H1 (cell line): ENCODE measurements around the gene HMGCL. TPM values are rescaled to one million over a fixed set of nuclear protein-coding genes. Genes with fewer than 3 reads are reported as not detected.

Experiments used
- CTCF ChIA-PET: fragments of 300-600 bp; sonication (Branson Sonifier 250); formaldehyde crosslinking; loops from one replicate; lab custom pipeline; 2021; ENCODE audit not compliant: partially characterized antibody; lab: Charles Lee
- POLR2A ChIA-PET: fragments of 300-600 bp; sonication (Branson Sonifier 250); formaldehyde crosslinking; loops from one replicate; lab custom pipeline; 2021; ENCODE audit warnings: inconsistent platforms; ENCODE audit not compliant: partially characterized antibody; lab: Charles Lee
- DNase-seq, 2 experiments: peaks; one replicate each; pipeline versions ENCODE4 v3.0.0 to v3.0.0-alpha.2; 2010 to 2022; ENCODE audit warnings: low spot score in 2 of 2, low read depth in 1 of 2, mixed read lengths in 1 of 2
- FAIRE-seq: peaks from 2 replicates; lab custom pipeline; 2011; peaks lifted over from hg19 to GRCh38; lab: Jason Lieb, UNC
- H2AFZ ChIP-seq: 2 replicates; pipeline ENCODE4 v1.8.1; 2012; ENCODE audit warnings: low read length, inconsistent platforms
- H2AK5ac ChIP-seq: 2 replicates; pipeline ENCODE4 v1.6.1; 2013; ENCODE audit warnings: low read depth, low read length
- H2BK120ac ChIP-seq: replicated peaks from 2 replicates; pipeline ENCODE3; 2013; ENCODE audit warnings: low read depth, low read length, inconsistent platforms
- H2BK12ac ChIP-seq: 2 replicates; pipeline ENCODE4 v1.6.1; 2013; ENCODE audit warnings: low read depth, low read length
- H2BK15ac ChIP-seq: 2 replicates; pipeline ENCODE4 v1.6.1; 2013; ENCODE audit warnings: low read length
- H2BK20ac ChIP-seq: 2 replicates; pipeline ENCODE4 v1.6.1; 2013; ENCODE audit warnings: low read length
- H2BK5ac ChIP-seq: 2 replicates; pipeline ENCODE4 v1.6.1; 2013; ENCODE audit warnings: low read depth, low read length
- H3K14ac ChIP-seq: 2 replicates; pipeline ENCODE4 v1.6.1; 2013; ENCODE audit warnings: inconsistent platforms; ENCODE audit not compliant: insufficient read length
- H3K18ac ChIP-seq: 2 replicates; pipeline ENCODE4 v1.6.1; 2013; ENCODE audit warnings: low read length; ENCODE audit errors: extremely low read depth
- H3K23ac ChIP-seq: 2 replicates; pipeline ENCODE4 v1.6.1; 2013; ENCODE audit warnings: inconsistent platforms; ENCODE audit not compliant: insufficient read length
- H3K23me2 ChIP-seq: 2 replicates; pipeline ENCODE4 v1.6.1; 2013; ENCODE audit warnings: low read depth, low read length
- H3K27ac ChIP-seq: 2 replicates; pipeline ENCODE4 v1.6.1; 2011; ENCODE audit warnings: low read depth, low read length, inconsistent platforms
- H3K27me3 ChIP-seq, 4 experiments: replicated peaks in 1 of 4; 1 replicate in 1 of 4; 2 replicates in 3 of 4; pipeline versions ENCODE4 v1.6.1 to v1.8.1; 2011 to 2013; ENCODE audit warnings: low read length in 3 of 4, mild to moderate bottlenecking in 3 of 4, inconsistent platforms in 2 of 4, mixed read lengths in 2 of 4, moderate library complexity in 1 of 4; ENCODE audit not compliant: control insufficient read depth in 3 of 4, insufficient read depth in 3 of 4; ENCODE audit errors: extremely low read depth in 1 of 4
- H3K36me3 ChIP-seq, 4 experiments: 2 replicates each; pipeline versions ENCODE4 v1.6.1 to v1.8.1; 2011 to 2013; ENCODE audit warnings: mild to moderate bottlenecking in 4 of 4, low read length in 3 of 4, moderate library complexity in 2 of 4, control low read depth in 1 of 4, inconsistent platforms in 1 of 4; ENCODE audit not compliant: insufficient read depth in 4 of 4, control insufficient read depth in 2 of 4
- H3K4ac ChIP-seq: replicated peaks from 2 replicates; pipeline ENCODE3; 2013; ENCODE audit warnings: low read length, low read depth, mixed read lengths, inconsistent platforms; ENCODE audit not compliant: insufficient read length
- H3K4me1 ChIP-seq, 4 experiments: replicated peaks in 1 of 4; 1 replicate in 1 of 4; 2 replicates in 3 of 4; pipeline versions ENCODE4 v1.6.1 to v1.8.1; 2011 to 2013; ENCODE audit warnings: low read length in 3 of 4, inconsistent platforms in 2 of 4, mixed read lengths in 1 of 4; ENCODE audit not compliant: insufficient read depth in 4 of 4, control insufficient read depth in 3 of 4
- H3K4me2 ChIP-seq, 2 experiments: 2 replicates each; pipeline versions ENCODE4 v1.6.1 to v1.8.1; 2011 to 2013; ENCODE audit warnings: low read depth in 2 of 2, low read length in 2 of 2, control low read depth in 1 of 2, inconsistent platforms in 1 of 2, mild to moderate bottlenecking in 1 of 2; ENCODE audit not compliant: insufficient read depth in 1 of 2
- H3K4me3 ChIP-seq, 4 experiments: fragments of 200-600, 300-600 bp in 1 of 4; sonication (generic), shearing (Covaris generic), sonication (Bioruptor Twin) in 1 of 4; 2 replicates each; pipeline versions ENCODE4 v1.5.1 to v1.8.1; 2011 to 2016; ENCODE audit warnings: low read length in 4 of 4, low read depth in 3 of 4, control low read depth in 2 of 4, inconsistent platforms in 2 of 4, mild to moderate bottlenecking in 2 of 4, mixed read lengths in 1 of 4, moderate library complexity in 1 of 4; ENCODE audit not compliant: insufficient read depth in 2 of 4; ENCODE audit errors: extremely low read depth in 1 of 4
- H3K56ac ChIP-seq: replicated peaks from 2 replicates; pipeline ENCODE3; 2013; ENCODE audit warnings: low read depth, mild to moderate bottlenecking, mixed read lengths, low read length, inconsistent platforms; ENCODE audit not compliant: insufficient read length
- H3K79me1 ChIP-seq: 2 replicates; pipeline ENCODE4 v1.6.1; 2013; ENCODE audit warnings: low read depth, low read length, control low read depth
- H3K79me2 ChIP-seq, 2 experiments: 2 replicates each; pipeline versions ENCODE4 v1.6.1 to v1.8.1; 2012 to 2013; ENCODE audit warnings: low read length in 2 of 2, mild to moderate bottlenecking in 2 of 2, inconsistent platforms in 1 of 2; ENCODE audit not compliant: insufficient read depth in 2 of 2, control insufficient read depth in 1 of 2
- H3K9ac ChIP-seq, 4 experiments: replicated peaks in 1 of 4; 1 replicate in 1 of 4; 2 replicates in 3 of 4; pipeline versions ENCODE4 v1.6.1 to v1.8.1; 2011 to 2013; ENCODE audit warnings: low read depth in 3 of 4, low read length in 3 of 4, control low read depth in 2 of 4, mild to moderate bottlenecking in 2 of 4, moderate library complexity in 2 of 4, inconsistent platforms in 1 of 4; ENCODE audit errors: extremely low read depth in 1 of 4
- H3K9me3 ChIP-seq, 2 experiments: 2 replicates each; pipeline versions ENCODE4 v1.6.1 to v1.8.1; 2012 to 2013; ENCODE audit warnings: mild to moderate bottlenecking in 2 of 2, moderate library complexity in 2 of 2, control low read depth in 1 of 2, inconsistent platforms in 1 of 2, low read depth in 1 of 2, low read length in 1 of 2, mixed read lengths in 1 of 2; ENCODE audit not compliant: insufficient read depth in 2 of 2
- H4K20me1 ChIP-seq, 2 experiments: replicated peaks in 1 of 2; 2 replicates each; pipeline versions ENCODE3 to v1.8.1; 2011 to 2013; ENCODE audit warnings: inconsistent platforms in 2 of 2, low read length in 2 of 2, mild to moderate bottlenecking in 1 of 2; ENCODE audit not compliant: insufficient read depth in 2 of 2, control insufficient read depth in 1 of 2
- H4K5ac ChIP-seq: 2 replicates; pipeline ENCODE4 v1.6.1; 2013; ENCODE audit warnings: low read length, low read depth, mixed read lengths, inconsistent platforms; ENCODE audit not compliant: insufficient read length
- H4K8ac ChIP-seq: 2 replicates; pipeline ENCODE4 v1.8.0; 2013; ENCODE audit warnings: mild to moderate bottlenecking, moderate library complexity, low read length, inconsistent platforms; ENCODE audit not compliant: insufficient read depth; ENCODE audit errors: extremely low read depth
- H4K91ac ChIP-seq: replicated peaks from 2 replicates; pipeline ENCODE3; 2013; ENCODE audit warnings: low read length, mixed read lengths, inconsistent platforms; ENCODE audit not compliant: insufficient read length
- CREB1 ChIP-seq: IDR thresholded peaks from 2 replicates; pipeline ENCODE4 v1.6.1; 2012; ENCODE audit warnings: inconsistent platforms
- CTCF ChIP-seq, 3 experiments: IDR thresholded peaks; 1 replicate in 2 of 3; 2 replicates in 1 of 3; pipeline versions ENCODE4 v1.5.1 to v1.6.1; 2011; ENCODE audit warnings: low read length in 3 of 3, mild to moderate bottlenecking in 3 of 3, inconsistent platforms in 2 of 3, low read depth in 1 of 3, moderate library complexity in 1 of 3; ENCODE audit not compliant: insufficient read depth in 1 of 3; ENCODE audit errors: control extremely low read depth in 1 of 3
- MAFK ChIP-seq: IDR thresholded peaks from 2 replicates; pipeline ENCODE4 v1.6.1; 2012; ENCODE audit warnings: low read depth, mild to moderate bottlenecking, improper control_type of control experiment, low read length
- RAD21 ChIP-seq, 2 experiments: IDR thresholded peaks in 1 of 2; conservative IDR thresholded peaks in 1 of 2; 2 replicates each; pipeline ENCODE4 v1.6.1; 2011; ENCODE audit warnings: low read depth in 2 of 2, low read length in 2 of 2, improper control_type of control experiment in 1 of 2, inconsistent platforms in 1 of 2, mild to moderate bottlenecking in 1 of 2, moderate library complexity in 1 of 2
- TCF12 ChIP-seq: IDR thresholded peaks from 2 replicates; pipeline ENCODE4 v1.6.1; 2011; ENCODE audit warnings: low read depth, mild to moderate bottlenecking, low read length
- WGBS, 2 experiments: shearing (Covaris generic) in 1 of 2; methylation state at CpG; one replicate each; pipeline versions ENCODE4 v1.1.6 to v1.1.7; 2013 to 2015; ENCODE audit warnings: low lambda C conversion rate in 2 of 2, mixed read lengths in 2 of 2, inconsistent platforms in 1 of 2, low coverage in 1 of 2, missing lambda C conversion rate in 1 of 2; ENCODE audit not compliant: insufficient replicate concordance in 2 of 2, insufficient coverage in 1 of 2, insufficient read length in 1 of 2; ENCODE audit errors: extremely low coverage in 1 of 2, missing lambda C conversion rate in 1 of 2; 5-methylcytosine and 5-hydroxymethylcytosine counted together
- polyA plus RNA-seq, 7 experiments: library from polyadenylated mRNA; depleted of rRNA in 3 of 7; stranded (reverse) in 5 of 7; unstranded in 2 of 7; fragments of >200 nt in 5 of 7; fragments of 200-250 nt in 2 of 7; gene quantifications; 1 replicate in 5 of 7; 2 replicates in 1 of 7; 4 replicates in 1 of 7; pipeline versions ENCODE4 v1.2.1 to v1.2.3, GENCODE V29; 2011 to 2013; ENCODE audit warnings: missing spikeins in 2 of 7, mixed read lengths in 2 of 7
- total RNA-seq: library from RNA; stranded (reverse); fragmentation: NEBNext Ultra II Directional; extraction: Animal tissue kit (Norgen Biotek cat#: 25700); gene quantifications from 2 replicates; pipeline ENCODE4 v1.2.1, GENCODE V29; 2021

Gene HMGCL
- total and polyA plus RNA-seq, 2 of the 8 experiments (the other 6 are each of a cell fraction or from before 2014, with no cell fraction given) = 13.7 to 19.5 TPM

GRCh38 chr1:23810818-23811540 lies 14.2 kb downstream of the HMGCL start:
- no peak overlapping the region for H3K14ac ChIP-seq
- no peaks in the 10 kb centered on the region for H4K20me1 ChIP-seq
- H3K4me1 ChIP-seq = peaks cover 0 to 1% (median 0%) of the 10 kb centered on the region in 4 experiments; a peak in 2 of 7 replicates
- POLR2A ChIA-PET = interaction anchor here (0.8 to 1.8 kb wide), 6 partner anchors 10 to 23 kb away, joined by 3 to 8 read pairs (median 5); partner anchors contain the start of genes GALE and HMGCL
- H3K9ac ChIP-seq = no peak overlapping the region
- H3K4me2 ChIP-seq = no peak overlapping the region
- H2BK15ac ChIP-seq = no peak overlapping the region; the same call in 1 of the 2 replicates
- H3K4me3 ChIP-seq = no peak overlapping the region
- H4K8ac ChIP-seq = no peak overlapping the region
- no peak overlapping the region for H3K56ac ChIP-seq
- DNase-seq (peak in 1 of 2 experiments; percentile 88), FAIRE-seq (peak; percentile 90)
- H2BK20ac ChIP-seq = no peak overlapping the region
- no peak overlapping the region for H2AK5ac ChIP-seq
- H4K91ac ChIP-seq = no peak overlapping the region
- WGBS, 2 experiments = 53% methylated on average over 3 of the region's 3 CpGs; no CpG with 5 or more reads in 1 of the 2 experiments
- H3K27me3 ChIP-seq = no peaks in the 10 kb centered on the region
- H3K9me3 ChIP-seq = no peaks in the 10 kb centered on the region
- H2BK12ac ChIP-seq = no peak overlapping the region
- no peaks in the 10 kb centered on the region for H3K79me1 ChIP-seq
- no peak overlapping the region for H3K18ac ChIP-seq
- H2BK5ac ChIP-seq = no peak overlapping the region
- H3K23ac ChIP-seq = no peak overlapping the region
- no peak overlapping the region for H3K27ac ChIP-seq
- H2BK120ac ChIP-seq = no peak overlapping the region
- TF ChIP-seq MAFK (no peak), TCF12 (no peak), CREB1 (0 out of 2 replicates have a peak, but pooled peaks have one; percentile 14), RAD21 (IDR thresholded peaks at IDR 0.05 in 1 of 2, conservative IDR thresholded peaks at IDR 0.05 in 1 of 2; ENCODE audit: low read depth in 2 of 2, low read length in 2 of 2) (peak; percentile 68 to 76), CTCF (IDR thresholded peaks at IDR 0.05; ENCODE audit: control extremely low read depth in 1 of 3, insufficient read depth in 1 of 3, low read depth in 1 of 3, low read length in 3 of 3) (peak; percentile 88 to 97 (median 90))
- H3K79me2 ChIP-seq = no peaks in the 10 kb centered on the region
- H2AFZ ChIP-seq = no peak overlapping the region
- no peaks in the 10 kb centered on the region for H3K23me2 ChIP-seq
- no peak overlapping the region for H4K5ac ChIP-seq
- H3K36me3 ChIP-seq = peaks cover 0 to 5% (median 1%) of the 10 kb centered on the region in 4 experiments; a peak in 3 of 8 replicates
- CTCF ChIA-PET = interaction anchor here (0.6 to 6.5 kb wide), 42 partner anchors 7 to 580 kb away, joined by 3 to 99 read pairs (median 5); partner anchors contain the start of genes FUCA1, GALE, HMGCL and LYPLA2
- H3K4ac ChIP-seq = no peak overlapping the region
